GM18511 (cell line): ENCODE data around the gene CNPY4.
"Not testable (repeated sequence)": the region's sequence is repeated elsewhere in the genome, so short reads cannot be mapped to it uniquely, and the experiment has no call there.

Experiments used
- ATAC-seq: cut with Tn5 transposase; IDR thresholded peaks from one replicate; pipeline ENCODE4 v1.9.1; 2021; ENCODE audit warnings: mild to moderate bottlenecking, moderate library complexity; ENCODE audit not compliant: unreplicated experiment

The CNPY4 gene

DNA sequence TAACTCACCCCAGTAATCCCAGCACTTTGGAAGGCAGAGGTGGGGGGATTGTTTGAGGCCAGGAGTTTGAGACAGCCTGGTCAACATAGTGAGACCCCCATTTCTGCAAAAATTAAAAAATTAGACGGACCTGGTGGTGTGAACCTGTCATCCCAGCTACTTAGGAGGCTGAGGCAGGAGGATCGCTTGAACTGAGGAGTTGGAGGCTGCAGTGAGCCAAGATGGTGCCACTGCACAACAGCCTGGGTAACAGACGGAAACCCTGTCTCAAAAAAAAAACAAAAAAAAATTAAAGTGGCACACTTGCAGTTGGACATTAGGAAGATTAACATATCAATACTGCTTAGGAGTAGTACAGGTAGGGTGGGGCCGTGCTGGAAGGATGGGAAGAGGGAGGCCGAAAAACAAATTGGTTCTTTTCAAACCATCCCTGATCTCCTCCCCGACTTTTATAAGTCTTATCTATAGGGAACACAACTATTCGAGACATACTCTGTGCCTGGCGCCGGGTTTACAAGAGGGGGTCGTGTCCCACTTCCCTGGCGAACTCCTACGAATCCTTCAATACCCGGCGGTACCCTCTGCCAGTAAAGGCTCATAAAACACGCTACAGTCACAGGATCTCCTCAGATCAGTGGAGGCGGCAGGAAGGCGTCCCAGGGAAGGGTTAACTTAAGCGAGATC, 904 bp upstream of the CNPY4 start:
- ATAC-seq, result no peak

DNA sequence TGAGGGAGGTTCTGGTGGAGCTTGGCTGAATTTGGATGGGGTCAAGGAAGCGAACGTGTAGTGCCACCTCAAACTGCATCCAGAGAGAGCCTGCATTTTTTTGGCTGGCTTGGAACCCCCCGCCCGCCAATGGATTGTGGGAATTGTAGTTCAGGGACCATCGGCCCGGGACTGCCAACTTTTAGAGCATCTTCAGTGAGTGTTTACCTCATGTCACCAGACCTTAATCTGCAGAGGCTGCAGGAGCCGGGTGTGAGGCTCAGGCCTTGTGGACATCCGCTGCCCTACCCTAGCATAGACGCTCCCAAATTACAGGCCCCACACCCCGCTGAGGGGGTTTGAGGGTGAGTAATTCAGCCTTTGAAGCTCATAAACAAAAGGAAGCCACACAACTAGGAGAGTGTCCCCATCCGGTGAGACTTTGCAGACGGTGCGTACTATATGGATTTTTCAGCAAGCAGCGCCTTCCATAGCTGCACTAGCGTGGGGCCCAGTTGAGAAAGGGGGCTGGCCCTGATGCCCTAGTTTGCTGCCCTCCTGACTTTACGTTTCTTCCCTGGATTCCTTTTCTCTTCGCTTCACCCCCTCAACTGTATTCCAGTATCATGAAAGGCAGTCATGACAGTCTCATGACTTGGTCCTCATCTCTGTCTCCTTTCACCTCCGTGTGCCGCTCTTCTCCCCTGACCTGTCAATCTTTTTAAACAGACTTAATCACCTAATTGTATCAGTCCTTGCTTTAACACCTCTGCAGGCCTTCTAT, 717 bp downstream of the CNPY4 start:
- peak; percentile 28 for ATAC-seq

DNA sequence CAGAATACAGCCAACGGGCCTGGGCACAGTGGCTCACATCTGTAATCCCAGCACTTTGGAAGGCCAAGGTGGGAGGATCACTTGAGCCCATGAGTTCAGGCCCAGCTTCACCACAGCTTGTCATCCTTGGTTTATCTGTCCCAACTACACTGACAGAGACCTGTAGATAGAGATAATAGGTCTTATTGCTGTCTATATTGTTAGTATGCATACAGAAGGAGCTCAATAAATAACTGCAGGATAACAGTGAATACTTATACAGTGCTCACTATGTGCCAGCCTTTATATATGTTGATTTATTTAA, 1.3 kb downstream of the CNPY4 start:
- no peak for ATAC-seq

DNA sequence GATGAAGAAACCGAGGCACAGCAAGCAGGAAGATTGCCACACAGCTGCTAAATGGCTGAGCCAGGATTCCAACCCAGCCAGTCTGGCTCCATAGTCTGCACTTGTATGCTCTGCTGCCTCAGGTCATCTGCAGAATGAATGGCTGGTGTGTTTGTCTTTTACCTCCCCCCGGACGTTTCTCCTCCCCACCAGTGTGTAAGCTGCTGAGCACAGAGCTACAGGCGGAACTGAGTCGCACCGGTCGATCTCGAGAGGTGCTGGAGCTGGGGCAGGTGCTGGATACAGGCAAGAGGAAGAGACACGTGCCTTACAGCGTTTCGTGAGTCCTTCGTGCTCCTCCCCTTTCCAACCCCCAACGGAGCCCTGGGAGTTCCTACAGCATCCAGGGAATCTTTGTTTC, 2.6 kb downstream of the CNPY4 start:
- ATAC-seq, result no peak

DNA sequence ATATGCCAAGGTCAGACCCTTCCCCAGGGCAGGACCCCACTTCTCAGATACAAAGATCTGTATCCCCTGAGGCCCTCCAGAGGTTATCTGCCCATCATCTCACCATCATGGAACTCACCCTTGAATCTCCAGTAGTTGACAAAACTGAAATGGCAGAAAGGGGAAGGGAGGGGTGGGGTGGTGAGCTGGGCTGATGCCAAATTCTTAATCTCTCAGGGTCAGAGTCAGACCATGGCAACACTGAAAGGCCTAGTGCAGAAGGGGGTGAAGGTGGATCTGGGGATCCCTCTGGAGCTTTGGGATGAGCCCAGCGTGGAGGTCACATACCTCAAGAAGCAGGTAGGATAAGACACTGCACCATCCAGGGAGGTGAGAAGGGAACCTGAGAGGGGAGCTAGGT, 3.1 kb downstream of the CNPY4 start:
- no peak for ATAC-seq

DNA sequence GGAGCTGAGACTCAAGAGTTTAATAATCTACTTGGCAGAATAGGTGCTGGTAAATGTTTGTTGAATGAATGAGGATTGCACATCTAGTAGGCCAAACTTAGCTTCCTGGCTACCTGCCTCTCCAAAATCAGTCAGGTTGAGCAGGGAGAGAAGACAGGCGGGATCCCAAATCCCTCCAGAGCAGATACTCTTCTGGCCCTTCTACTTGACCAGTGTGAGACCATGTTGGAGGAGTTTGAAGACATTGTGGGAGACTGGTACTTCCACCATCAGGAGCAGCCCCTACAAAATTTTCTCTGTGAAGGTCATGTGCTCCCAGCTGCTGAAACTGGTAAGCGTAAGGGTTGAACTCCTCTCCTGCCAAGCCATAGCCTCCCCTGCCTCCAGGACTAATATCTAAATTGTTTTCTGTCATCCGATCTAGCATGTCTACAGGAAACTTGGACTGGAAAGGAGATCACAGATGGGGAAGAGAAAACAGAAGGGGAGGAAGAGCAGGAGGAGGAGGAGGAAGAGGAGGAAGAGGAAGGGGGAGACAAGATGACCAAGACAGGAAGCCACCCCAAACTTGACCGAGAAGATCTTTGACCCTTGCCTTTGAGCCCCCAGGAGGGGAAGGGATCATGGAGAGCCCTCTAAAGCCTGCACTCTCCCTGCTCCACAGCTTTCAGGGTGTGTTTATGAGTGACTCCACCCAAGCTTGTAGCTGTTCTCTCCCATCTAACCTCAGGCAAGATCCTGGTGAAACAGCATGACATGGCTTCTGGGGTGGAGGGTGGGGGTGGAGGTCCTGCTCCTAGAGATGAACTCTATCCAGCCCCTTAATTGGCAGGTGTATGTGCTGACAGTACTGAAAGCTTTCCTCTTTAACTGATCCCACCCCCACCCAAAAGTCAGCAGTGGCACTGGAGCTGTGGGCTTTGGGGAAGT, 5.1 kb downstream of the CNPY4 start:
- no peak for ATAC-seq

DNA sequence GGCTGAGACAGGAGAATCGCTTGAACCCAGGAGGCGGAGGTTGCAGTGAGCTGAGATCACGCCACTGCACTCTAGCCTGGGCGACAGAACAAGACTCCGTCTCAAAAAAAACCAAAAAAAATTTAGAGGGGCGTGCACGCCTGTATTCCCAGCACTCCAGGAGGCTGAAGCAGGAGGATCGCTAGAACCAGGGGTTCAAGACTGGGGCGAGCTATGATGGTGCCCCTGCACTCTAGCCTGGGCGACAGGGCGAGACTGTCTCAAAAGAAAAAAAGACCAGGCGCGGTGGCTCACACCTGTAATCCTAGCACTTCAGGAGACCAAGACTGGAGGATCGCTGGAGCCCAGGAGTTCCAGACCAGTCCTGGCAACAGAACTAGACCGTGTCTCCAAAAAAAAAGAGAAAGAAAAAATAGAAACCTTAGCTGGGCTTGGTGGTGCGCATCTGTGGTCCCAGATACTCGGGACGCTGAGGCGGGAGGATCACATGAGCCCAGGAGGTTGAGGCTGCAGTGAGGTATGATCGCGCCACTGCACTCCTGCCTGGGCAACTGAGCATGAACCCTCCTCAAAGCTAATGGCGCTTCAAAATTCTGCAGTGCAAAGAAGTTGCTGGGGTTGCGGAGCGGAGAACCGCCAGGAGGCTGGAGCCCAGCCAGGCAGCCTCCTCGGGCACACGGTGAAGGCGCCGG, 7.0 kb downstream of the CNPY4 start:
- peak; percentile 37 for ATAC-seq

DNA sequence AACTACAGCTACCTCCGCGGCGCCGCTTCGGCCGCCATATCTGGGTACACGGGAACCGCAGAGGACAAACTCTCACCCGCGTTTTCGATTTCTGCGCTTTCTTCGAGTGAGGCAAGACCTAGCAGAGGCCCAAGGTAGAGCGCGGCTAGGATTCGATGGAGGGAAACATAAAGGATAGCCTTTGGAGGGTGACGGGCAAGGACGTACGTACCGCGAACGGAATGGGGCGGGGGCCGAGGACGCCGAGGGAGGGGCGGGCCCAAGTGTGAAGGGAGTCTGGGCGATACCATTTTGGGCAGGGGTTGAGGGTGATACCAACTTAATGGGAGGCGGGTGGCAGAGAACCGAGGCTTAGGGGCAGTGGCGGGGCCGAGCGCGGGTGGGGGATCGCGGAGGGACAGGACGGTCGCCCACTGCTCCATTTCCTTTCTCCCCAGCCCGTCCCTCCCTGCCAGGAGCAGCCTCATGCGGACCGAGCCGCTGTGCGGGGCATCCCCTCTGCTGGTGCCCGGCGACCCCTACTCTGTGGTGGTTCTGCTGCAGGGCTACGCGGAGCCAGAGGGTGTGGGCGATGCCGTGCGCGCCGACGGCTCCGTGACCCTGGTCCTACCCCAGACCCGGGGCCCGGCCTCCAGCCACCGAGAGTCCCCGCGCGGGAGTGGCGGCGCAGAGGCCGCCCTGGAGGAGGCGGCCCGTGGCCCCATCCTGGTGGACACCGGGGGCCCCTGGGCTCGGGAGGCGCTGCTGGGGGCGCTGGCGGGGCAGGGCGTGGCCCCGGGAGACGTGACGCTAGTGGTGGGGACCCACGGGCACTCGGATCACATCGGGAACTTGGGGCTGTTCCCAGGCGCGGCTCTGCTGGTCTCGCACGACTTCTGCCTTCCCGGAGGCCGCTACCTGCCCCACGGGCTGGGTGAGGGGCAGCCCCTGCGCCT, 7.8 kb downstream of the CNPY4 start, which contains the start of gene MBLAC1:
MBLAC1 (plus strand) TSS at position 37 of the 935 bp plus-strand sequence; CDS start at position 466, 429 bp downstream.
- peak; percentile 72 for ATAC-seq

DNA sequence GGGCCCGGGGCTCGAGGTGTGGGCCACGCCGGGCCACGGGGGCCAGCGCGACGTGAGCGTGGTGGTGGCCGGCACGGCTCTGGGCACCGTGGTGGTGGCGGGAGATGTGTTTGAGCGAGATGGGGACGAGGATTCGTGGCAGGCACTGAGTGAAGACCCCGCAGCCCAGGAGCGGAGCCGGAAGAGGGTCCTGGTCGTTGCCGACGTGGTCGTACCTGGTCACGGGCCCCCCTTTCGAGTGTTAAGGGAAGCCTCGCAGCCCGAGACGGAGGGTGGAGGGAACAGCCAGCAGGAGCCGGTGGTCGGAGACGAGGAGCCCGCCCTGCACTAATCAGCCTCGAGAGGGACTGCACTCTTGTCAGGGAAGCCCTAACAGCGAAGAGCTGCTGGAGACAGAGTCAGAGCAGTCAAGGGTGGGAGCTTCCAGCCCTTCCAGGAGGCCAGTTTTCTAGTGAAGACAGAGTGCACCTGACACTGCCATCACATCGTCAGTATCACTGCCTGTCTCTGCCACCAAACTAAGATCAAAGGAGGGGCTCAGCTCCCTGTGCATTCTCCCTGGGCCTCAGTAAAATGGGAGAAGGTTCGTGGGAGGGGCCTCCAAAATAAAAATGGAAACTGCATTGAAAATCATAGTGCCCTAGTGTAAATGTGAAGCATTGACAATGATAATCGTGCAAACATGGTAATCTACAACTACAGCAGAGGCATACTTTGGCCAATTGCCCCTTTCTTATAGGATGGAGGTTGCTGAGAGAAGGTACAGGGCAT, 8.6 kb downstream of the CNPY4 start:
- no peak for ATAC-seq

DNA sequence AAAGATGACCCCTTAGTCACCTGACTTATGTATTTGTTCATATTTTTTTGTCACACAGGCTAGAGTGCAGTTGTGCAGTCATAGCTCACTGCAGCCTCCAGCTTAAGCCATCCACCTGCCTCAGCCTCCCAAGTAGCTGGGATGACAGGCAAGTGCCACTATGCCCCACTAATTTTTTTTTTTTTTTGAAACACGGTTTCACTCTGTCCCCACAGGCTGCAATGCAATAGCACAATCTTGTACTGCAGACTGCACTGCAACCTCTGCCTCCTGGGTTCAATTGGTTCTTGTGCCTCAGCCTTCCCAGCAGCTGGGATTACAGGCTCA, 9.2 kb downstream of the CNPY4 start:
- no peak for ATAC-seq

DNA sequence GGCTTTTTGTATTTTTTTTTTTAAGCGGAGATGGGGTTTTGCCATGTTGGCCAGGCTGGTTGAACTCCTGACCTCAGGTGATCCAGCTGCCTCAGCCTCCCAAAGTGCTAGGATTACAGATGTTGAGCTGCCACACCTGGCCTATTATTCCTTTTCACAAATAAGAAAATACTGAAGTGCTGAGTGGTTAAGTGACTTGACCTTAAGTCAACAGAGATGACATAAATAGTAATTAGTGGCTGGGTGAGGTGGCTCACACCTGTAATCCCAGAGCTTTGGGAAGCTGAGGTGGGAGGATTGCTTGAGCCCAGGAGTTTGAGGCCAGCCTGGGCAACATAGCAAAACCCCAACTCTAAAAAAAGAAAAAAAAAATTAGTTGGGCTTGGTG, 10.8 kb downstream of the CNPY4 start:
- ATAC-seq, result not testable (repeated sequence)

DNA sequence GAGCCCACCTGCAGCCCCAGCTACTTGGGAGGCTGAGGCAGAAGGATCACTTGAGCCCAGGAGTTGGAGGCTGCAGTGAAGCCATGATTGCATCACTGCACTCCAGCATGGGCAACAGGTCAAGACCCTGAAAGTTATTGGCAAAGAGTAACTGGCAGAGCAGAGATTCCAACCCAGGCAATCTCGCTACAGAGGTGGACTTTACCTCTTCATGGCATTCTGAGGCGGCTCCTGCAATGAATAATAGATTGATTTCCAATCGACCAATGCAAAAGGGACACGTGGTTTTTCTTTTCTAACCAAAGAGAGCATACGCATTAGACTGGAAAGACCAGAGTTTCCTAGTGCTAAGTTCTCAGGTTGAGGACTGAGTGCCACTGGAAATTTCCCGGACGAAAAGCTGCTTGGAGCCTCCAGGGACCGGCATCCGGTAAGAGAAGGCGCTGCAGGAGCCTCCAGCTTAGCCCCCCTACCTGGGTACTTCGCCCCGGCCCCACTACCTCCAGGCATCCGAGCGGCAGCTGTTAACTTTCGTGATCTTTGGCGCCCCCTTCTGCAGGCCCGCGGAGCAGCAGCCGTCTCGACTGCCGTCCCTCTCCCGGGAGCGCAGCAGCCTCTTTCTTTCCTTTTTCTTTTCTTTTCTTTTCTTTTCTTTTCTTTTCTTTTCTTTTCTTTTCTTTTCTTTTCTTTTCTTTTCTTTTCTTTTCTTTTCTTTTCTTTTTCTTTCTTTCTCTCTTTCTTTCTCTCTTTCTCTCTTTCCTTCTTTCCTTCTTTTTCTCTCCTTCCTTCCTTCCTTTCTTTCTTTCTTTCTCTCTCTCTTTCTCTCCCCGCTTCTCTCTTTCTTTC, 11.4 kb downstream of the CNPY4 start:
- no peak for ATAC-seq

DNA sequence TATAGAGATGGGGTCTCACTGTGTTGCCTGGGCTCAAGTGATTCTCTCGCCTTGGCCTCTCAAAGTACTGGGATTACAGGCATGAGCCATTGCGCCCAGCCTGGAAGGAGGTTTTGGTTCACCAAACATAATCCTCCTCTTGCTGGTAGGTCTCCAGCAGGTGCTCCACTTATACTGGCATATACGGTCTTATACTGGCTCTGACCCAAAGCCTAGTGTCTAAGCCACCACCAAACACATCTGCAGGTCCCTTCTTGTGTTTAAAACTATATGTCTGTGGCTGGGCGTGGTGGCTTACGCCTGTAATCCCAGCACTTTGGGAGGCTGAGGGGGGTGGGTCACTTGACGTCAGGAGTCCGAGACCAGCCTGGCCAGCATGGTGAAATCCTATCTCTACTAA, 12.7 kb downstream of the CNPY4 start:
- ATAC-seq, result no peak

DNA sequence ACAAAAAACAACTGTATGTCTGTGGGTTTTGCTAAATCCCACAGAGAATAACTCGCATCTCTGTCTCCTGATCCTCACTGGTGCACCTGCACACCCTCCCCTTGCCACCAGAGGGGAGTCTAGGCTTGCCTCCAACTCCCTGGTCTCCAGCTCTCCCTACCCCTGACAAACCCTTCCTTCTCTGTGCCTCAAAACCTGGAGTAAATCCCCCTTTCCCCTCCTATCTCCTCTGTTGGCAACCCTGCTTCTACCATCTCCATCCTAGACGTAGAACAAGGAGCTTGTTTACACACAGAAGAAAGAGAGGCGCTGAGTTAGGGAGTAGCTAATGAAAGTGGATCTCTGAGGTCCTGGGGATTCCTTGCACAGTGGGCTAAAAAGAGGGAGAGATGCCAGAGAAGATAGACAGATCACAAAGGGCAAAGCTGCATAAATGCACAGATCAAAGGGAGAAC, 13.3 kb downstream of the CNPY4 start:
- no peak for ATAC-seq

DNA sequence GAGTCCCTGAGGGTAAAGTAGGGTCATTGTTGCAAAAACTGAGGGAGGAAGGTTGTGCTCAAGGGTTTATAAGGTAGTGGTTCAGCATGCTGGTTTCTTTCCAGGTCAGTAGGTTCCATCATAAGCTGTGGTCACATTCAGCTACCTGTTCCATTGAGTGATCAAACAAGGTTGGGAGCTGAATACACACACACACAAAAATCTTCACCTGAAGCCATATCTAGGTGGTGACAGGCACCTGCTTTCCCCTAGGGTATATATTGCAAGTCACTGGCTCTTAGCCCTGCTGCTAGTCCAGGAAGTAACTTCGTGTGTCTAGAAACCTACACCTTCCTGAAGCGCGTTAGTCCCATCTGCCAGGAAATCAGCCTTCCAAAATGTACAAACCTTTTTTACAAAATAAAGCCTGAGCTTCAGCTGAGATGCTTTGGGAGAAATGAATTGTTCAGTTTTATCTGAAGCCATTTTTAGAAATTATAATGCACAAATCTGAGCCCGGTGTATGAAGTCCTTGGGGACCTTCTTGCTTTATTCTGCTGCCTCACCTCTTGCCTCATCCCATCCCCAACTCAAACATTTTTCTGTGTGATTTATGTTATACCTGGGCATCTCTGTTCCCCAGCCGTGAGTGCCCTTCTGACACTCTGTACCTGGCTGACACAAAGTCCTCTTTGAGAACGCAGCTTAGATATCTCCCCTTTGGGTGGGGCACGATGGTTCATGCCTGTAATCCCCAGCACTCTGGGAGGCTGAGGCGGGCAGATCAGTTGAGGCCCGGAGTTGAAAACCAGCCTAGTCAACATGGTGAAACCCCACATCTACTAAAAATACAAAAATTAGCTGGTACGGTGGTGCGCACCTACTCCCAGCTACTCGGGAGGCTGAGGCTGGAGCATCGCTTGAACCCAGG, 18.7 kb downstream of the CNPY4 start:
- no peak for ATAC-seq

DNA sequence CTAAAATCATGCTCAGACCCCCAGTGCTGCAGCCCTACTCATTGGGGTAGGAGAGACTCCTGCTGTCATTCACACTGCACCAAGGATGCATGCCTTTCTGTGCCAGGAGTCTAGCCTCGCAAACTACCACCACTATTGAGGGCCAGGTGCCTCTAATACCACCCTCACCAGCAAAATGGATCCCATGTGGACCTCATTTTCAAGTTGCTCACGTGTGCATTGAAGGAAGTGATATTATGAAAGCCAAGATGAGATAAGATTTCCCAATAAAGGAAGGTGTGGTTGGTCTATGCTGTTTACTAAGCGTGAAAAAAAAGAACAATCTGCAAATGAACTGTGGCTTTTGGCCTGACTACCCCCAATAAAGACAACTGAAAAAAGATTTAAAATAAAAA, 22.1 kb downstream of the CNPY4 start:
- no peak for ATAC-seq

DNA sequence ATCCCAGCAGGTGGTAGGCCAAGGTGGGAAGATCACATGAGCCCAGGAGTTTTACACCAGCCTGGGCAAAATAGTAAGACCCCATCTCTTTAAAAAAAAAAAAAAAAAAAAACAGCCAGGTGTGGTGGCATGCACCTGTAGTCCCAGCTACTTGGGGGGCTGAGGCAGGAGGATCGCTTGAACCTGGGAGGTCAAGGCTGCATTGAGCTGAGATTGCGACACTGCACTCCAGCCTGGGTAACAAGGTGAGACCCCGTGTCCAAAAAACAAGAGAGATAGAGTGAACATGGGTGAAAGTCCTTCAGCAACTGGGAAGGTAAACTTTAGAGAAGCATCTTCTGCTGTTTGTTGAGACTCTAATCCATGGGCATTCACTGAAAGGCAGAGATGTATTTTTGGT, 23.0 kb downstream of the CNPY4 start:
- no peak for ATAC-seq
